Measurements from ENCODE around the gene ADAM15.

The ADAM15 gene

GRCh38 chr1:155007251-155007828 is 43.8 kb upstream of the ADAM15 start:
- TF ChIP-seq MAX (IDR thresholded peaks at IDR 0.05; ENCODE audit: low read depth, low read length) = no peak
- no peak for TF ChIP-seq MYC (IDR thresholded peaks at IDR 0.05; ENCODE audit: low read depth, low read length)
- TF ChIP-seq CTCF (IDR thresholded peaks at IDR 0.05; ENCODE audit: low read depth, low read length) = no peak
- TF ChIP-seq POLR2A (IDR thresholded peaks at IDR 0.05; ENCODE audit: extremely low read depth, insufficient read length) = no peak
- no peak for DNase-seq (ENCODE audit: low read depth)
- peak overlapping the region; percentile 43 for H3K4me3 ChIP-seq (ENCODE audit: low read depth, low read length)

GRCh38 chr1:155008015-155008941 is 42.8 kb upstream of the ADAM15 start:
- TF ChIP-seq POLR2A (IDR thresholded peaks at IDR 0.05; ENCODE audit: extremely low read depth, insufficient read length) = no peak
- no peak for TF ChIP-seq CTCF (IDR thresholded peaks at IDR 0.05; ENCODE audit: low read depth, low read length)
- no peak for TF ChIP-seq MYC (IDR thresholded peaks at IDR 0.05; ENCODE audit: low read depth, low read length)
- no peak for TF ChIP-seq MAX (IDR thresholded peaks at IDR 0.05; ENCODE audit: low read depth, low read length)
- peak overlapping the region; percentile 49 for H3K4me3 ChIP-seq (ENCODE audit: low read depth, low read length)
- DNase-seq (ENCODE audit: low read depth) = peak; percentile 78

- TF ChIP-seq POLR2A (IDR thresholded peaks at IDR 0.05; ENCODE audit: extremely low read depth, insufficient read length) = no peak
- no peak for TF ChIP-seq CTCF (IDR thresholded peaks at IDR 0.05; ENCODE audit: low read depth, low read length)
- no peak for TF ChIP-seq MYC (IDR thresholded peaks at IDR 0.05; ENCODE audit: low read depth, low read length)
- no peak for TF ChIP-seq MAX (IDR thresholded peaks at IDR 0.05; ENCODE audit: low read depth, low read length)
- H3K4me3 ChIP-seq (ENCODE audit: low read depth, low read length) = peak overlapping the region; percentile 49
- DNase-seq (ENCODE audit: low read depth) = no peak
Measured at GRCh38 chr1:155009221-155009711, 41.9 kb upstream of the ADAM15 start.

- peak; percentile 26 for DNase-seq (ENCODE audit: low read depth)
- H3K4me3 ChIP-seq (ENCODE audit: low read depth, low read length) = peak overlapping the region; percentile 38
- TF ChIP-seq CTCF (IDR thresholded peaks at IDR 0.05; ENCODE audit: low read depth, low read length) (no peak), MYC (IDR thresholded peaks at IDR 0.05; ENCODE audit: low read depth, low read length) (no peak), MAX (IDR thresholded peaks at IDR 0.05; ENCODE audit: low read depth, low read length) (no peak), POLR2A (IDR thresholded peaks at IDR 0.05; ENCODE audit: extremely low read depth, insufficient read length) (no peak)
Measured at GRCh38 chr1:155009742-155010141, 41.4 kb upstream of the ADAM15 start.

- DNase-seq (ENCODE audit: low read depth) = peak; percentile 86
- H3K4me3 ChIP-seq (ENCODE audit: low read depth, low read length) = peak overlapping the region; percentile 38
- TF ChIP-seq MYC (IDR thresholded peaks at IDR 0.05; ENCODE audit: low read depth, low read length) (no peak), MAX (IDR thresholded peaks at IDR 0.05; ENCODE audit: low read depth, low read length) (peak; percentile 22; the same call in 1 of the 2 replicates), POLR2A (IDR thresholded peaks at IDR 0.05; ENCODE audit: extremely low read depth, insufficient read length) (no peak), CTCF (IDR thresholded peaks at IDR 0.05; ENCODE audit: low read depth, low read length) (no peak)
Measured at GRCh38 chr1:155010211-155010918, 40.8 kb upstream of the ADAM15 start.
